GM10847 (cell line): ENCODE measurements around the gene CHD6.

Experiments used
- POLR2A ChIP-seq: IDR thresholded peaks from 2 replicates; pipeline ENCODE4 v1.6.1; 2011; ENCODE audit not compliant: insufficient read length; ENCODE audit errors: extremely low read depth

Gene CHD6

DNA sequence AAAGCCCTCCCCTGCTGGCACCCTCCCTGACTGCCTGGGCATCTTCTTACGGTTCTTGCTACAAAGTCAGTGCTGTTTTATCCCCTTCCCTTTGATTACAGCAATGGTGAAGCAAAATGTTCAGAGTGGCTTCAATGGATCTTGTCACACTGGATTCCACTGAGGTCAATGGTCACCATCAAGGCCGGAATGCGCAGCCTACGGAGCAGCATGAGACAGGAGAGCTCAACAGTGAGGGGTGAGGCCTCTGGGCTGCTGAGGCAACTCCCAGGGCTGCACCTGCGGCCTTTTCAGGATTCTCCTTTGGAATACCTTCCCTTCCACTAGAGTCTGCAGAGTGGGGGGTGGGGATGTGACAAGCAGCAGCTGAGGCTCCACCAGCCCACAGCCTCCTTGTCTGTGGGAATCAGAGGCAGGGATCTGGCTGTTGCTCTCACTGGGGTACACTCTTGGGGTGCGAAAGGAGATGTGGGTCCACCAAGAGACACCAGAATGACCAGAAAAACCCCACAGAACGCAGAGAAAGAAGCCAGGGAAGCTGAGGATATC lies 211.2 kb downstream of the CHD6 start:
- no peak for TF ChIP-seq POLR2A

DNA sequence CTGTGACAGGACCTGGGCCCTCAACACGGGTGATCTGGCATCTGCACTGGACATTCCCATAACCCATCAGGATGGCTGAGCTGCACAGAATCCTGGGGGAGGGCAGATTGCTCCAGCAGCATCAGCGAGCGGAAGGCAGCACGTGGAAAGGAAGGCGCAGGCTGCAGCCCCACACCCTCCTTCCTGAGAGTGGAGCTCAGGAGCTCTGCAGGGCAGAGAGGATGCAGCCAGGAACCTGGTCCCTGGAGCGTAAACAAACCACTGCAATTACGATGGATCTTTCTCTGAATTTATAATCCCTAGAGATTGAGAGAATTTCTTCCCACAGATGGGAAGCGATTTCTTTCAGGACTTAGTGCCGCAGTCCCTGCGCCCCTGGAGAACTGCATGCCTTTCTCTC lies 211.8 kb downstream of the CHD6 start:
- TF ChIP-seq POLR2A: no peak

DNA sequence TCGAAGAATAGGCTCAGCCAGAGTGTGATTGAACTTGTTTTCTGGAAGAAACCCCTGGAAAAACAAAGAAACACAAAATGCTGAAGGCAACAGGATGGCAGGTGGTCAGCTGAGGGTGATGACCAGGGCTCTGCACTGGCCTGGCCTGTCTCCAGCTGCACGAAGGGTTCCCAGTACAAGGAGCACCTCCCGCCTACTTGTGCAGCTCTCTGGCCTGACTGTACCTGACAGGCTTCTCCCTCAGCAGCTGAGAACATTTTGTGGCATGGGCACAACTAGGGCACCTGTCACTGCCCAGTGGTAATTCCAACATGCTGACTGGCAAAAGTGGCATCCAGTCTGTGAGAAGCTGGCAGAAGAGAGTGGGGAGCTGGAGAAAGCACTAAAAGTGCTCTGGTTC lies 212.7 kb downstream of the CHD6 start:
- TF ChIP-seq POLR2A: no peak

DNA sequence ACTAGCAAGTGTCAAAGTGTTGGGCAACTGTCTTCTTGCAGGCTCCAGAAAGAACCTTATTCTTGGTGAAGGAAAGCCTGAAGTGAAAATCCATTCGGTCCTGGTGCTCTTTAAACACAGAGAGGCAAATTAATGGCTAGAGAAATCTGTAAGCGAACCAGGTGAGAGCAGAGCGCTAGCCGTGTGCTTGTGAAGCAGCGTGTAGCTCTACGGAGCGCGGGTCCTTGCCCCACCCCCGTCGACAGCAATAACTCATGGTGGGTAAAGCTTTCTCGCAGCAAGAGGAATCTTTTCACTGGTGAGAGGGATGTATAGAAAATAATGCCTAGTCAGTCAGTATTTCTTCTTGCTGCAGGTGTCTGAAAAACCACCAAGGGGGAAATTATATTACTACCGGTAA lies 214.6 kb downstream of the CHD6 start:
- TF ChIP-seq POLR2A: no peak

DNA sequence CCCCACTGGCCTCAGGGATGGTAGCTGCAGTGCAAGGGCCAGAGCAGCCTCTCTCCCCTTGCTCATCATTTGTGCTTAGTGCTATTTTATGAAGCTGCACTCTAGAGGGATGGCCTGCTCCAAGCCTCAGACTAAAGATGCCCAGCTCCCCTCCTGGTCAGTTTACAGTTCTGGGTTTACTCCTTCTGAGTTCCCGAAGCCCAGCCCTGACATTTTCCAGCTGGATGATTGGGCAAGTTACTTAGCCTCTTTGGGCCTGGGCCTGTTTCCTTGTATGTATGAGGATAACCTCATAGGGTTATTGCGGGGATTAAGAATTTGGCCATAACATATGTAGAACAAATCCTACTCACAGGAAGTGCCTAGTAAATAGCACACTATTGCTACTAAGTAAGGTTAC lies 219.8 kb downstream of the CHD6 start:
- TF ChIP-seq POLR2A: no peak

DNA sequence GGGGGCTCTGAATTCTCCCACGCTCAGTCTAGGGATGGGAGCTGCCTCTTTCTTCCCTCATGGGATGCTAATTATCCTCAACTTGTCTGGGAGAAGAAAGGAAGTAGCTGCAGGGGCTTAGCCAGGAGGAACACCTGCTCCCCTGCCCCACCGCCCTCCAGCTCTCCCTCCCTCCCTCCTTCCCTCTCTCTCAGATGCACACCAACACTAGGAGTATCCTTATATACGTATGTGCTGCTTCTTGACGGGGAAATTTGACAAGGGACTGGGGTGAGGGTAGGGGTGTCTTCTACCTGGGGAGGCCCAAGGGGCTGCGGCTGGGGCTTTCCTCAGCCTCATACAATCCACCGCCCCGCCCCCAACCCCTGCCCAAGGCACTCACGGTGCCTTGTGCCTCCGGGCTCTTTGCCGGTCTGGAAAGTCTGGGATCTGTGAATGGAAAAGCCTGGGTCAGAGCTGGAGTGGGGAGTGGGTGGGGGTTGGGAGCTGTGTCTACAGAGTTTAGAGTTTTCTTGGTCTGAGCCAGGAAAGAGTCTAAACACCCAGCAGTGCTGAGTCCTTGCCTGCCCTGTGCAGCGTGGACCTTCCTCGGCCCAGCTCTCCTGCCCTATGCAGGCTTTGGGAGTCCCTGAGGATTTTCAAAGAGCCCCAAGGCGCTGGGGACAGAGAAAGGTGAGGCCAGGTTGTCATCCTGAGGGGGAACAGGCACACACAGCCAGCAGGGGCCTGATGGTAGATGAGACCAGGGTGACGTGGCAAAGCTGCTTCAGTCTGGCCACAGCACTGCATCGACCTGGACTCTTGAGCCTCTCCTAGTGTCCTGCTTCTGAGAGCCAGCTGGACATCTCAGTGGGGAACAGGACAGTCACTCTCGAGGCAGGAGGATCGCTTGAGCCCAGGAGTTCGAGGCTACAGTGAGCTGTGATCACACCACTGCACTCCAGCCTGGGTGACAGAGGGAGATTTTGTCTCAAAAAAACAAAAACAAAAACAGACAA lies 222.2 kb downstream of the CHD6 start:
- TF ChIP-seq POLR2A: no peak

DNA sequence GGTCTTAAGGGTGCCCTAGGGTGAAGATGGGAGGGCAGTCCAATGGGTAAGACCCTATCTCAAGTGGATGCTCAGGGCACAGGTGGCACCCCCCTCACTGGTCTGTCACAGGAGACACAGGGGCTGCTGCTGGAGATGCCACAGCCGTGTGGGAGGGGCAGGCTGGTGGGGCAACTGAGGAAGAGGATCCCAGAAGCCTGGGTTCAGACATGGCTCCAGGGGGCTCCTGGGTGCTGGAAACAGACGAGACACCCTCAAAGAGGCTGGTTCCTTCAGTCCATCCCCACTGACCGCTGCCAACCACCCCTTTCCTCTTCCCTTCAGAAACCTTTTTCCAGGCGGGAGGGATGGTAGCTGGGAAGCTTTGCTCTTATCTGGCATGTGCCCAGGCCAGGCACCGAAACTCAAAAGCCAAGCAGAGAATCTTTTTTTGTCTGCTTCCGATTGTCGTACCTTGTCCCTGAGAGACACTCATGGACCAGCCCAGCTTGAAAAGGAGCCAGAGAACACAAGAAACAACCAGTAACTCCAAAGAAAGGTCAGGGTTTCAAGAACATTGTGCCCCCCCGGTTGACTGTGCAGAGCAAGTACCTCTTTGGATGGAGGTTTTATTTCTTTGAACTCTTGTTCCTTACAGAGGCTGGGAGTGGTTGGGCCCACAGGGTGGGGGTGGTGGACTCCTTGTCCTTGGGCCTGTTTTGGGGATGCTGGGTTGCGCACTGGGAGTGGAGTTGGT lies 223.1 kb downstream of the CHD6 start:
- TF ChIP-seq POLR2A: no peak

DNA sequence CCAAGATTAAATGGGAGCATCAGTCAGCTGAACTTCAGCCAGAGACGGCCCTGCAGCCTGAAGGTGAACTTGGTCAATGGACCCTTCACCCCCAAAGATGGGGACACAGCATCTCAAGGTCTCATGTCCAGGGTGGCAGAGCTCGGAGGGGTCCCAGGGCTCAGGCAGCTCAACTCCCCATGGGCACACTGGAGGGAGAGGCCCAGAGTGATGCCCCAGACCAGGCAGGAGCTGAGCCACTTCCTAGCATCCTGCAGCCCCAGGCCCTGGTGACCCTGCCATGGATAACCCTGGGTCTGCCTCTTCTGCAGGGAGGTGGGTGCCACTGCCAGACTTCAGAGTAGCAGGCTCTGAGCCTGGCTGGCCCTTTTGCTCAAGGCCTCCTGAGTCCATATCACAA lies 224.1 kb downstream of the CHD6 start:
- TF ChIP-seq POLR2A: no peak

DNA sequence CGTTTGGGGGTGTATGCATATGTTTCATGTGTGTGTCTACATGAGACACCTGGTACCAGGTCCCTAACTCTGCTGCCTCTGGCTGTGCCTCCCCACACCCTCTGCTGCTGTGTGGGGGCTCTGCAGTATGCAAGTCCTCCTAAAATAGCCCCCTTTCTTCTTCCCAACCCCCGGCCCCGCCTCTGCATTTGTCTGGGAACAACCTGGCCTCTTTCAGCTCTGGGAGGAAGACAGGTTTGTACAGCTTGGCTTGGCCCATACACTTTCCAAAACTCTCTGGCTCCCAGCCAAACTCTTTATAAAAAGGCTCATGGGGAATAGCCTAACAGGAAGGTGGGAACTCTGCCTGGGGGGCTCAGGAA lies 224.5 kb downstream of the CHD6 start:
- no peak for TF ChIP-seq POLR2A

DNA sequence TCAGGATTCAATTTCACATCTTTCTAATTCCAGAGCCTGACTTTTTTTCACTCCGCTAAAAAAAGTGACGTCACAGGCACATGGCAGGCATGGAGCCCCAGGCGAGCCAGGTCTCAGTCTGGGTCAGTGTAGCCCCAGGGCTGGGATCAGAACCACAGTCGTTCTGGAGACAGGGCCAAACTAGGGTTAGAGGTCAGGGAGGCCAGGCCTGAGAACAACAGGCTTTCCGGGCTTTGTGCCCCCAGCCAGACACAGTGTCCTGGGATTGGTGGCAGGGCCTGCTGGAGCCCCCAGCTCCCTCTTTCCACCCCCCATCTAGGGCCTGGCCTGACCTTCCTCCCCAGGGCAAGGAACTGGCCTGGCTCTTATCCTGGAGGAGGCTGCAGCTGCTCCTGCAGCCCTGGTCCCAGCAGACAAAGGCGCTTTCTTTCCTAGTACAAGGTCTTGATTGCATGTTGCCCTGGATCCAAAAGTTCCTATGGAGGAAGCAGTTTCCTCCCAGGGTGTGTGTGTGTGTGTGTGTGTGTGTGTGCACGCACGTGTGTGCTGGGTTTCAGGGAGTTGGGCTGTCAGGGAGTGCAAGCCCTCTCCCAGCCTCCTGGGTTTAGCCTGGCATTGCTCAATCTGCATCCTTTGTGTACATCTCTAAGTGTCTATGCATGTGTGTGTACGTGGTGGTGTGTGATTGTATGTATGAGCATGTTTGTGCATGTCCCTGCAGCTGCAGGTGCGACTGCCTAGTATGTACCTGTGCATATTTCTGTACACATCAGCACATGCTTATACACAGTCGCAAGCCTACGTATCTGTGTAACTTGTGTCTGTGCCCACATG lies 225.1 kb downstream of the CHD6 start:
- TF ChIP-seq POLR2A: no peak

DNA sequence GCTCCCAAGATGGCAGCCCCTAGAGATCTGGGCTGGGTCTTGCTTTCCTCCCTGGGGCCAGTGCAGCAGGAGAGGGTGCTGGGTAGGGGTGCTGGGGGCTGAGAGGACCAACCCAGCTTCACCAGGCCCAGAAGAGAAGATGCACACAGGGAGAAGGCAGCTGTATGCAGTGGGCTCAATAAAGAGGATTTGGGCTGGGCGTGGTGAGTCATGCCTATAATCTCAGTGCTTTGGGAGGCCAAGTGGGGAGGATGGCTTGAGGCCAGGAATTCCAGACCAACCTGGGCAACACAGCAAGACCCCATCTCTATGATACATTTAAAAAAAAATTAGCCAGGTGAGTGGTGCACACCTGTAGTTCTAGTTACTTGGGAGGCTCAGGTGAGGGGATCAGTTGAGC lies 225.9 kb downstream of the CHD6 start:
- no peak for TF ChIP-seq POLR2A

DNA sequence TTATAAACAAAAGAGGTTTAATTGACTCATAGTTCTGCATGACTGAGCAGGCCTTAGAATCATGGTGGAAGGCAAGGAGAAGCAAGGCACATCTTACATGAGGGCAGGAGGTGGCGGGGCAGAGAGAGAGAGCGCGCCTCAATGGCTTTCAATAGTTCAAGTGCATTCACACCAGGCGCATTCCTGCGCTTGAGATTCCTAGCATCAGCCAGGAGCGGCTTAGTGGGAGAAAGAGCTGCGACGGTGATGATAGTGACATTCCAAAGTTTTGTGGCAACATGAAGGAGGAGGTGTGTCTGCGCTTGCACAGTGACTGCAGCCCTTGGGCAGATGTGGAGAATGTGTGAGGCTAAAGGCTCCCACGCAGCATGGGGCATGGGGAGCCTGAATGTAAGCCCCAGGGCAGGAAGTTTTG lies 226.6 kb downstream of the CHD6 start:
- no peak for TF ChIP-seq POLR2A

DNA sequence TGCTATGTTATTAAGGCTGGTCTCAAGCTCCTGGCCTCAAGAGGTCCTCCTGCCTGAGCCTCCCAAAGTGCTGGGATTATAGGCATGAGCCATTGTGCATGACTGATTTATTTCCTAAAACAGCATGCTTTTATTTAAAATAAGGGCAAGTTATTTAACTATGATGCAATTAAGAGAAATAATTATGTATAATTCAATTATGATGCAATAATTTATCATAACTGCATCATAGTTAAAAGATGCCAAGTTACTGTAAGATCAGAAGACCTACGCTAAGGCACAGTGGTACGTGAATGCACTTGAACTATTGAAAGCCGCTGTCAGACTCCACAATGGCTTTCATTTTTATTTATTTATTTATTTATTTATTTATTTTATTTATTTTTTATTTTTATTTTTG lies 227.3 kb downstream of the CHD6 start:
- no peak for TF ChIP-seq POLR2A

DNA sequence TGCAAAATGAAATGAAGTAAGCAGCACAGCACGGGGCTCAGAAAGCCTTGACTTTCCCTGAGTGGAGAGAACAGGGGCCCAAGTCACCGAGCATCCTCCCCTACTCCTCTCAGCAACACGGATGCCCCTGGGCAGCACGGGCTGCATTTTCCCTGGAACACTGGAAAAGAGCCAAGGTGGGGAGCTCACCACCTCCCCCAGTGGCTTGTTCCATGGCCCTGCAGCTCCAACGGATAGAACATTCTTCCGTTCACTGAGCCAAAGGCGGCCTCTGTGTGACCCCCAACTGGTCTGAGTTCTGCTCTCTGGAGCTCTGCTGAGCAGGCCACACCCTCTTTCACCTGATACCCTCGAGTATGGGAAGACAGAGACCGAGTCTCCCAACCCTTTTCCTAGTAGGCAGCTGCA lies 230.7 kb downstream of the CHD6 start:
- no peak for TF ChIP-seq POLR2A
